Stomach smooth muscle (tissue), 2 donors: ENCODE results near the gene APOBEC3A.

ENCODE experiments used
- H3K27ac ChIP-seq: one replicate; pipeline ENCODE4 v1.7.0; 2013; ENCODE audit warnings: mild to moderate bottlenecking, low read length, inconsistent platforms
- H3K27me3 ChIP-seq, 2 donors: one replicate each; pipeline ENCODE4 v1.7.0; 2013; ENCODE audit warnings: low read length in 2 of 2; ENCODE audit not compliant: insufficient read depth in 2 of 2, control insufficient read depth in 1 of 2
- H3K36me3 ChIP-seq, 2 donors: one replicate each; pipeline ENCODE4 v1.7.0; 2013; ENCODE audit warnings: low read length in 2 of 2; ENCODE audit not compliant: control insufficient read depth in 2 of 2, insufficient read depth in 2 of 2
- H3K4me1 ChIP-seq: one replicate; pipeline ENCODE4 v1.7.0; 2013; ENCODE audit warnings: low read length; ENCODE audit not compliant: control insufficient read depth, insufficient read depth
- H3K4me3 ChIP-seq, 2 donors: one replicate each; pipeline ENCODE4 v1.7.0; 2013; ENCODE audit warnings: low read length in 2 of 2
- H3K9ac ChIP-seq, 2 donors: one replicate each; pipeline ENCODE4 v1.7.0; 2013; ENCODE audit warnings: low read length in 2 of 2, mild to moderate bottlenecking in 1 of 2
- H3K9me3 ChIP-seq, 2 donors: one replicate each; pipeline ENCODE4 v1.7.0; 2013; ENCODE audit warnings: low read length in 2 of 2; ENCODE audit not compliant: control insufficient read depth in 2 of 2
- donor health status: healthy.
- donor health status: Pancreatic carcinoma.

Gene APOBEC3A

GRCh38 chr22:38957046-38957770, at the start of gene APOBEC3A:
Gene APOBEC3A (plus strand): TSS chr22:38957609. CDS start chr22:38957692, 83 bp downstream.
- no peaks in the 10 kb centered on the region for H3K4me1 ChIP-seq

GRCh38 chr22:38907767-38908166, 49.6 kb upstream of the APOBEC3A start:
- no peak overlapping the region for H3K27ac ChIP-seq
- H3K9ac ChIP-seq = no peak overlapping the region
- H3K27me3 ChIP-seq = no peaks in the 10 kb centered on the region
- no peak overlapping the region for H3K4me3 ChIP-seq
- H3K9me3 ChIP-seq = no peaks in the 10 kb centered on the region
- no peaks in the 10 kb centered on the region for H3K36me3 ChIP-seq
- H3K4me1 ChIP-seq = no peaks in the 10 kb centered on the region

More at GRCh38 chr22:38957046-38957770, at the start of gene APOBEC3A:
- Histone ChIP-seq H3K27ac (no peak within 1 kb of the TSS), H3K9ac (no peak within 1 kb of the TSS), H3K36me3 (no peaks in the 10 kb centered on the region), H3K9me3 (no peaks in the 10 kb centered on the region), H3K4me3 (no peak within 1 kb of the TSS), H3K27me3 (no peaks in the 10 kb centered on the region)

- Histone ChIP-seq H3K27ac (no peak overlapping the region), H3K9ac (no peak overlapping the region), H3K4me3 (no peak overlapping the region), H3K4me1 (no peaks in the 10 kb centered on the region), H3K9me3 (no peaks in the 10 kb centered on the region), H3K27me3 (no peaks in the 10 kb centered on the region), H3K36me3 (no peaks in the 10 kb centered on the region)
Observed at GRCh38 chr22:38911434-38911833, 46.0 kb upstream of the APOBEC3A start.

GRCh38 chr22:38919631-38920190, 37.7 kb upstream of the APOBEC3A start:
- H3K9ac ChIP-seq = no peak overlapping the region
- no peak overlapping the region for H3K4me3 ChIP-seq
- peaks cover 9% of the 10 kb centered on the region for H3K4me1 ChIP-seq
- H3K9me3 ChIP-seq = no peaks in the 10 kb centered on the region
- H3K27ac ChIP-seq = no peak overlapping the region
- H3K36me3 ChIP-seq = no peaks in the 10 kb centered on the region
- no peaks in the 10 kb centered on the region for H3K27me3 ChIP-seq

- Histone ChIP-seq H3K36me3 (no peaks in the 10 kb centered on the region), H3K4me3 (no peak overlapping the region), H3K27me3 (no peaks in the 10 kb centered on the region), H3K4me1 (peaks cover 13% of the 10 kb centered on the region), H3K9ac (no peak overlapping the region), H3K27ac (no peak overlapping the region), H3K9me3 (no peaks in the 10 kb centered on the region)
Observed at GRCh38 chr22:38921120-38921519, 36.3 kb upstream of the APOBEC3A start.

- no peak overlapping the region for H3K4me3 ChIP-seq
- no peaks in the 10 kb centered on the region for H3K9me3 ChIP-seq
- no peaks in the 10 kb centered on the region for H3K36me3 ChIP-seq
- no peaks in the 10 kb centered on the region for H3K27me3 ChIP-seq
- peaks cover 13% of the 10 kb centered on the region for H3K4me1 ChIP-seq
- H3K27ac ChIP-seq = no peak overlapping the region
- no peak overlapping the region for H3K9ac ChIP-seq
Observed at GRCh38 chr22:38921806-38922205, 35.6 kb upstream of the APOBEC3A start.

GRCh38 chr22:38923463-38924346, 33.7 kb upstream of the APOBEC3A start:
- no peaks in the 10 kb centered on the region for H3K27me3 ChIP-seq
- peak overlapping the region; percentile 35 to 70 for H3K4me3 ChIP-seq
- H3K4me1 ChIP-seq = peaks cover 23% of the 10 kb centered on the region
- H3K9me3 ChIP-seq = no peaks in the 10 kb centered on the region
- H3K36me3 ChIP-seq = no peaks in the 10 kb centered on the region
- H3K9ac ChIP-seq = peak overlapping the region; percentile 24 to 77
- peak overlapping the region; percentile 94 for H3K27ac ChIP-seq

- H3K4me1 ChIP-seq = peaks cover 23% of the 10 kb centered on the region
- no peaks in the 10 kb centered on the region for H3K36me3 ChIP-seq
- H3K27me3 ChIP-seq = no peaks in the 10 kb centered on the region
- H3K4me3 ChIP-seq = peak overlapping the region; percentile 35 to 70
- H3K9me3 ChIP-seq = no peaks in the 10 kb centered on the region
- H3K9ac ChIP-seq = peak overlapping the region; percentile 24 to 77
- peak overlapping the region; percentile 94 for H3K27ac ChIP-seq
Observed at GRCh38 chr22:38924347-38924952, 33.0 kb upstream of the APOBEC3A start.

GRCh38 chr22:38925571-38926041, 31.8 kb upstream of the APOBEC3A start:
- peak overlapping the region in 1 of 2 donors; percentile 3 for H3K4me3 ChIP-seq
- peak overlapping the region; percentile 49 for H3K27ac ChIP-seq
- H3K4me1 ChIP-seq = peaks cover 23% of the 10 kb centered on the region
- no peaks in the 10 kb centered on the region for H3K9me3 ChIP-seq
- H3K9ac ChIP-seq = no peak overlapping the region
- no peaks in the 10 kb centered on the region for H3K27me3 ChIP-seq
- H3K36me3 ChIP-seq = no peaks in the 10 kb centered on the region

- H3K4me3 ChIP-seq = peak overlapping the region; percentile 61 to 74
Observed at GRCh38 chr22:38927033-38927781, 30.2 kb upstream of the APOBEC3A start.

More at GRCh38 chr22:38927033-38927781, 30.2 kb upstream of the APOBEC3A start:
- H3K36me3 ChIP-seq = no peaks in the 10 kb centered on the region
- H3K9ac ChIP-seq = peak overlapping the region; percentile 4 to 76
- peaks cover 23% of the 10 kb centered on the region for H3K4me1 ChIP-seq
- H3K27me3 ChIP-seq = no peaks in the 10 kb centered on the region
- H3K27ac ChIP-seq = peak overlapping the region; percentile 80
- H3K9me3 ChIP-seq = no peaks in the 10 kb centered on the region
